Ishikawa (cell line): ENCODE data around the gene CCAR1.

ENCODE experiments used
- CEBPB ChIP-seq: IDR thresholded peaks from 2 replicates; pipeline ENCODE4 v1.6.1; 2012
- CREB1 ChIP-seq: IDR thresholded peaks from 2 replicates; pipeline ENCODE4 v1.6.1; 2012; ENCODE audit warnings: low read depth
- EGR1 ChIP-seq: IDR thresholded peaks from 2 replicates; pipeline ENCODE4 v1.6.1; 2012
- EP300 ChIP-seq: IDR thresholded peaks from 2 replicates; pipeline ENCODE4 v1.6.1; 2012; ENCODE audit warnings: borderline replicate concordance
- FOXM1 ChIP-seq: IDR thresholded peaks from 2 replicates; pipeline ENCODE4 v1.6.1; 2012; ENCODE audit warnings: low read depth, borderline replicate concordance
- NFIC ChIP-seq: IDR thresholded peaks from 2 replicates; pipeline ENCODE4 v1.6.1; 2012
- RAD21 ChIP-seq: IDR thresholded peaks from 2 replicates; pipeline ENCODE4 v1.6.1; 2012; ENCODE audit warnings: low read depth
- TAF1 ChIP-seq: IDR thresholded peaks from 2 replicates; pipeline ENCODE4 v1.6.1; 2012; ENCODE audit warnings: low read depth, mild to moderate bottlenecking
- TCF12 ChIP-seq: IDR thresholded peaks from 2 replicates; pipeline ENCODE4 v1.6.1; 2012; ENCODE audit warnings: low read depth
- TEAD4 ChIP-seq: IDR thresholded peaks from 2 replicates; pipeline ENCODE4 v1.6.1; 2012
- YY1 ChIP-seq: IDR thresholded peaks from 2 replicates; pipeline ENCODE4 v1.6.1; 2012; ENCODE audit warnings: low read depth
- ZBTB7A ChIP-seq: IDR thresholded peaks from 2 replicates; pipeline ENCODE4 v1.6.1; 2012; ENCODE audit warnings: low read depth
- TF ChIP-seq, protein P1 (sequence below): IDR thresholded peaks from 2 replicates; pipeline ENCODE4 v1.6.1; 2012
- TF ChIP-seq, protein P2 (sequence below): IDR thresholded peaks from 2 replicates; pipeline ENCODE4 v1.6.1; 2012; ENCODE audit warnings: low read depth, mild to moderate bottlenecking
- TF ChIP-seq, protein P3 (sequence below): IDR thresholded peaks from 2 replicates; pipeline ENCODE4 v1.6.1; 2012

Gene CCAR1

DNA sequence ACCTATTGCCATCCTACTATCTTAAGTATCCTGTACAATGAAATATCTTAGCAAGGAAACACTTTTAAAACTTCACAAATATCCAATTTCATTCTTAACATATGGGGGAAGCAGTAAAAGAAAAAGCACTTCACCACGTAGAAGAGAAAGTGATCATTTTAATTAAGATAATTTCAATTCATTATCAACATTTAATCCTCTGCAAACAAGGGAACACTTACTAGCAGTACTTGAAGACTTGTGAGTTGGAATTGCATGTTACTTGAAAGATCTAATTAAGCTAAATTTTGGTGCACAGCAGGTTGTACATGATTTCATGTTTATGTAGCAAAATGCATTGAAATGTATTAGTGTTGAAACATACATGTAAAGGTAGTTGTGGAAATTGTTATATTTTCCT is 20.8 kb upstream of the CCAR1 start:
- TF ChIP-seq TCF12, result no peak

DNA sequence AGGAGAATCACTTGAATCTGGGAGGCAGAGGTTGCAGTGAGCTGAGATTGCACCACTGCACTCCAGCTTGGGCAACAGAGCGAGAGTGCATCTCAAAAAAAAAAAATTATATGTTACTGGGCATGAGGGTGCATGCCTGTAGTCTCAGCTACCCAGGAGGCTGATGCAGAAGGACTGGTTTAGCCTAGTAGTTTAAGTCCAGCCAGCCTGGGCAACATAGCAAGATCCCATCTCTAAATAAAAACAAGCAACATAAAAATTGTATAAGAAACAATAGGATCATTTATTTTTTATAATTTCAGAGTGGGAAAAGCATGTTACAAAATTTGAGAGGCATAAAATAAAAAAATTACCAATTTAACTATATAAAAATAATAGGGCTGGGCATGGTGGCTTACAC is 15.5 kb upstream of the CCAR1 start:
- TF ChIP-seq TCF12 (no peak), TEAD4 (no peak), CEBPB (no peak)
- TF ChIP-seq, protein P1, sequence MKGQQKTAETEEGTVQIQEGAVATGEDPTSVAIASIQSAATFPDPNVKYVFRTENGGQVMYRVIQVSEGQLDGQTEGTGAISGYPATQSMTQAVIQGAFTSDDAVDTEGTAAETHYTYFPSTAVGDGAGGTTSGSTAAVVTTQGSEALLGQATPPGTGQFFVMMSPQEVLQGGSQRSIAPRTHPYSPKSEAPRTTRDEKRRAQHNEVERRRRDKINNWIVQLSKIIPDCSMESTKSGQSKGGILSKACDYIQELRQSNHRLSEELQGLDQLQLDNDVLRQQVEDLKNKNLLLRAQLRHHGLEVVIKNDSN, result no peak

DNA sequence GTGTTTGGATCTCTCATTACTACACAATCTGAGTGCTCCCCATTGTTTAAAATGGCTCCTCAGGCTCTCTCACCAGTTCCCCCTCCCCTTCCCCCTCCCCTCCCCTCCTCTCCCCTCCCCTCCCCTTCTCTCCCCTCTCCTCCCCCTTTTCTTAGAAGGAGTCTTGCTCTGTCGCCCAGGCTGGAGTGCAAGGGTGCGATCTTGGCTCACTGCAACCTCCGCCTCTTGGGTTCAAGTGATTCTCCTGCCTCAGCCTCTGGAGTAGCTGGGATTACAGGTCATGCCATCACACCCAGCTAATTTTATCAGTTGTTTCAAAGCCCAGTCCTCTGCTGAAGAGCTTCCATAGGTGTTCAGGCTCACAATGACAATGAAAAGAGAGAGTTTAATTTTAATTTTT is 3.6 kb upstream of the CCAR1 start:
- TF ChIP-seq EGR1, result no peak
- TF ChIP-seq, protein P2, sequence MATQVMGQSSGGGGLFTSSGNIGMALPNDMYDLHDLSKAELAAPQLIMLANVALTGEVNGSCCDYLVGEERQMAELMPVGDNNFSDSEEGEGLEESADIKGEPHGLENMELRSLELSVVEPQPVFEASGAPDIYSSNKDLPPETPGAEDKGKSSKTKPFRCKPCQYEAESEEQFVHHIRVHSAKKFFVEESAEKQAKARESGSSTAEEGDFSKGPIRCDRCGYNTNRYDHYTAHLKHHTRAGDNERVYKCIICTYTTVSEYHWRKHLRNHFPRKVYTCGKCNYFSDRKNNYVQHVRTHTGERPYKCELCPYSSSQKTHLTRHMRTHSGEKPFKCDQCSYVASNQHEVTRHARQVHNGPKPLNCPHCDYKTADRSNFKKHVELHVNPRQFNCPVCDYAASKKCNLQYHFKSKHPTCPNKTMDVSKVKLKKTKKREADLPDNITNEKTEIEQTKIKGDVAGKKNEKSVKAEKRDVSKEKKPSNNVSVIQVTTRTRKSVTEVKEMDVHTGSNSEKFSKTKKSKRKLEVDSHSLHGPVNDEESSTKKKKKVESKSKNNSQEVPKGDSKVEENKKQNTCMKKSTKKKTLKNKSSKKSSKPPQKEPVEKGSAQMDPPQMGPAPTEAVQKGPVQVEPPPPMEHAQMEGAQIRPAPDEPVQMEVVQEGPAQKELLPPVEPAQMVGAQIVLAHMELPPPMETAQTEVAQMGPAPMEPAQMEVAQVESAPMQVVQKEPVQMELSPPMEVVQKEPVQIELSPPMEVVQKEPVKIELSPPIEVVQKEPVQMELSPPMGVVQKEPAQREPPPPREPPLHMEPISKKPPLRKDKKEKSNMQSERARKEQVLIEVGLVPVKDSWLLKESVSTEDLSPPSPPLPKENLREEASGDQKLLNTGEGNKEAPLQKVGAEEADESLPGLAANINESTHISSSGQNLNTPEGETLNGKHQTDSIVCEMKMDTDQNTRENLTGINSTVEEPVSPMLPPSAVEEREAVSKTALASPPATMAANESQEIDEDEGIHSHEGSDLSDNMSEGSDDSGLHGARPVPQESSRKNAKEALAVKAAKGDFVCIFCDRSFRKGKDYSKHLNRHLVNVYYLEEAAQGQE, result no peak
- TF ChIP-seq, protein P3, sequence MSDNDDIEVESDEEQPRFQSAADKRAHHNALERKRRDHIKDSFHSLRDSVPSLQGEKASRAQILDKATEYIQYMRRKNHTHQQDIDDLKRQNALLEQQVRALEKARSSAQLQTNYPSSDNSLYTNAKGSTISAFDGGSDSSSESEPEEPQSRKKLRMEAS, result no peak
- no peak for TF ChIP-seq CEBPB
- TF ChIP-seq YY1, result no peak
- TF ChIP-seq TAF1, result no peak
- TF ChIP-seq CREB1, result no peak

DNA sequence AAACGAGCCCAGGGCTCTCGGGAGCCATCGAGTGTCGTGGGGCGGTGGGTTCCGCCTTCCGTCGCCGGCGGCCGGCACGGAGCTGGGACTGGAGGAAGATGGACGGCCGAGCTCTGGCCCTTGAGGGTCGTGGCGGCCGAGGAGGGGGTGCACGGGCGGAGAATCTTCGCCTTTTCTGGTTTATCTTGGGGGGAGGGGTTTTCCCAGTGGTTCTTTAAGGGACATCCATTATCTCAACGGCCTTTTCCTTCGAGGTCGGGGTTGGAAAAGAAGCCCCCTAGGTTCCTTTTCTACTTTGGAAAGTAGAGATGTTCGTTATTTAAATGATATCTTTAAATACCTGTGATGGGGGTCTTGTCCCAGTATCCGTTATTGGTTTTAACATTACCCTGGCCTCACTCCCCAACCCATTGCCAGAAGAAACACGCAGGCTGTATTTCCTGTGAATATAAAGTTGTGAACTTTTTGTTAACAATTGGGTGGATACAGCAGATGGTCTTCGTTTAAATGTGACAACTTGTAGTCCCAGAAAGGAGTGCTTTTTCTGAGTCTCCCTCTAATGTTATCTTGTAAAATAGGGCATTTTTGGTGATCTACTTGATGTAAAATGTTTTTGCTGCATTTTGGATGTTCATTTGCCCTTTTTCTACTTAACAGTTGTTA is 765 bp downstream of the CCAR1 start:
- TF ChIP-seq FOXM1 (no peak), NFIC (no peak), RAD21 (no peak), EP300 (no peak), CEBPB (no peak), YY1 (no peak), TCF12 (no peak), TEAD4 (no peak), TAF1 (no peak), CREB1 (no peak), ZBTB7A (no peak), EGR1 (no peak)
- TF ChIP-seq, protein P2, result no peak
- TF ChIP-seq, protein P3, result no peak; the same call in 1 of the 2 replicates
- TF ChIP-seq, protein P1, result no peak

DNA sequence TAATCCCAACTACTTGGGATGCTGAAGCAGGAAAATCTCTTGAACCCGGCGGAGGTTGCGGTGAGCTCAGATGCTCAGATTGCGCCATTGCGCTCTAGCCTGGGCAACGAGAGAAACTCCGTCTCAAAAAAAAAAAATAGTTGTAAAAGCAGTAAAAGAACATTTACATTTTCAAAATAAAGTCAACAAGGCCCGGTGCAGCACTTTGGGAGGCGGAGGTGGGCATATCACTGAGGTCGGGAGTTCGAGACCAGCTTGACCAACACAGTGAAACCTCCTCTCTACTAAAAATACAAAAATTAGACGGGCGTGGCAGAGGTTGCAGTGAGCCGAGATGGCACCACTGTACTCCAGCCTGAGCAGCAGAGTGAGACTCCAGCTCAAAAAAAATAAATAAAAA is 4.0 kb downstream of the CCAR1 start:
- no peak for TF ChIP-seq TCF12
- no peak for TF ChIP-seq EGR1
- no peak for TF ChIP-seq YY1
- TF ChIP-seq FOXM1, result no peak
- no peak for TF ChIP-seq CREB1
- TF ChIP-seq ZBTB7A, result no peak
- no peak for TF ChIP-seq EP300
- no peak for TF ChIP-seq NFIC
- TF ChIP-seq, protein P3, result no peak
- TF ChIP-seq TEAD4, result no peak
- TF ChIP-seq, protein P2, result no peak
- no peak for TF ChIP-seq CEBPB
- TF ChIP-seq RAD21, result no peak
- TF ChIP-seq, protein P1, result no peak
- TF ChIP-seq TAF1, result no peak
